Measurements from ENCODE around the gene SLC9A3. TPM values are rescaled to one million over a fixed set of nuclear protein-coding genes. Genes with fewer than 3 reads are reported as not detected.
"Not testable (repeated sequence)": the region's sequence is repeated elsewhere in the genome, so short reads cannot be mapped to it uniquely, and the experiment has no call there.

The SLC9A3 gene
- total RNA-seq, 3 donors from 2014 or later (not counting 1 experiment from before 2014, with no cell fraction given), result 0.61 to 1.1 (median 0.73) TPM

- H3K4me1 Mint-ChIP-seq, result no peaks in the 10 kb centered on the region
- DNase-seq, result no peak
- H3K36me3 Mint-ChIP-seq, result no peaks in the 10 kb centered on the region
Measured at GRCh38 chr5:558871-559503, 34.7 kb upstream of the SLC9A3 start.

GRCh38 chr5:558326-558725, 34.1 kb upstream of the SLC9A3 start:
- no peaks in the 10 kb centered on the region for H3K27me3 ChIP-seq (ENCODE audit: control insufficient read depth, insufficient read depth, low read length)
- H3K36me3 Mint-ChIP-seq, result no peaks in the 10 kb centered on the region
- intact Hi-C loops (cut with micrococcal nuclease), result no loop called here
- DNase-seq, result peak in 1 of 2 donors; percentile 12
- H3K36me3 ChIP-seq (ENCODE audit: control insufficient read depth, insufficient read depth, low read length), result no peaks in the 10 kb centered on the region
- no peak for TF ChIP-seq CTCF (IDR thresholded peaks at IDR 0.05)
- H3K27ac ChIP-seq (ENCODE audit: low read length), result no peak overlapping the region
- no peak for ATAC-seq
- H3K4me1 Mint-ChIP-seq, result no peaks in the 10 kb centered on the region
- no peak overlapping the region for H3K4me3 Mint-ChIP-seq
- 90% methylated on average over 10 of the region's 10 CpGs for WGBS (ENCODE audit: insufficient coverage)
- H3K27ac Mint-ChIP-seq, result no peak overlapping the region
- no peaks in the 10 kb centered on the region for H3K9me3 Mint-ChIP-seq
- H3K4me3 ChIP-seq (ENCODE audit: low read length), result no peak overlapping the region
- no peaks in the 10 kb centered on the region for H3K4me1 ChIP-seq (ENCODE audit: control insufficient read depth, insufficient read depth, low read length)
- peaks cover 8% of the 10 kb centered on the region in 2 donors for H3K27me3 Mint-ChIP-seq (ENCODE audit: low read depth in 2 of 2)
- no peaks in the 10 kb centered on the region for H3K9me3 ChIP-seq (ENCODE audit: control insufficient read depth, insufficient read depth, low read length)

More at GRCh38 chr5:558871-559503, 34.7 kb upstream of the SLC9A3 start:
- H3K9me3 Mint-ChIP-seq, result no peaks in the 10 kb centered on the region
- ATAC-seq, result no peak
- H3K27ac Mint-ChIP-seq, result no peak overlapping the region
- peaks cover 8% of the 10 kb centered on the region in 2 donors for H3K27me3 Mint-ChIP-seq (ENCODE audit: low read depth in 2 of 2)
- H3K9me3 ChIP-seq (ENCODE audit: control insufficient read depth, insufficient read depth, low read length), result no peaks in the 10 kb centered on the region
- H3K4me3 ChIP-seq (ENCODE audit: low read length), result no peak overlapping the region
- no peak overlapping the region for H3K4me3 Mint-ChIP-seq
- no peaks in the 10 kb centered on the region for H3K27me3 ChIP-seq (ENCODE audit: control insufficient read depth, insufficient read depth, low read length)
- no peak overlapping the region for H3K27ac ChIP-seq (ENCODE audit: low read length)
- no peaks in the 10 kb centered on the region for H3K4me1 ChIP-seq (ENCODE audit: control insufficient read depth, insufficient read depth, low read length)
- no peak for TF ChIP-seq CTCF (IDR thresholded peaks at IDR 0.05)
- intact Hi-C loops (cut with micrococcal nuclease), result no loop called here
- H3K36me3 ChIP-seq (ENCODE audit: control insufficient read depth, insufficient read depth, low read length), result no peaks in the 10 kb centered on the region
- WGBS (ENCODE audit: insufficient coverage), result 81% methylated on average over 32 of the region's 32 CpGs

DNA sequence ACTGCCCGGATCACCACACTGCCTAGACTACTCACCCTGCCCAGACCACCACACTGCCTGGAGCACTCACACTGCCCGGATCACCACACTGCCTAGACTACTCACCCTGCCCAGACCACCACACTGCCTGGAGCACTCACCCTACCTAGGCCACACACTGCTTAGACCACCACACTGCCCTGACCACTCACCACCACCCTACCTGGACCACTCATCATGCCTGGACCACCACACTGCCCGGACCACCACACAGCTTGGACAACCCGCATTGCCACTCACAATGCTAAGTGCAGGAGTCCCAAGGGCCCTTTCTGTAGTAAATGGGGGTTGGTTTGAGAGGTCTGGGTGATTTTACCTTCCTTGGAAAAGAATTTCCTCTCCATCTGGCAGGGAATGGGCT, 33.7 kb upstream of the SLC9A3 start:
- H3K4me3 ChIP-seq (ENCODE audit: low read length); H3K27ac ChIP-seq (ENCODE audit: low read length); H3K27me3 Mint-ChIP-seq (ENCODE audit: low read depth in 2 of 2); H3K4me3 Mint-ChIP-seq; H3K36me3 Mint-ChIP-seq; H3K36me3 ChIP-seq (ENCODE audit: control insufficient read depth, insufficient read depth, low read length); H3K9me3 Mint-ChIP-seq; H3K27me3 ChIP-seq (ENCODE audit: control insufficient read depth, insufficient read depth, low read length); DNase-seq; H3K4me1 Mint-ChIP-seq; H3K27ac Mint-ChIP-seq; H3K9me3 ChIP-seq (ENCODE audit: control insufficient read depth, insufficient read depth, low read length); H3K4me1 ChIP-seq (ENCODE audit: control insufficient read depth, insufficient read depth, low read length); intact Hi-C loops (cut with micrococcal nuclease): not testable (repeated sequence)
- WGBS (ENCODE audit: insufficient coverage), result 98% methylated on average over 3 of the region's 4 CpGs
- ATAC-seq, result peak in 1 of 3 donors; percentile 41

DNA sequence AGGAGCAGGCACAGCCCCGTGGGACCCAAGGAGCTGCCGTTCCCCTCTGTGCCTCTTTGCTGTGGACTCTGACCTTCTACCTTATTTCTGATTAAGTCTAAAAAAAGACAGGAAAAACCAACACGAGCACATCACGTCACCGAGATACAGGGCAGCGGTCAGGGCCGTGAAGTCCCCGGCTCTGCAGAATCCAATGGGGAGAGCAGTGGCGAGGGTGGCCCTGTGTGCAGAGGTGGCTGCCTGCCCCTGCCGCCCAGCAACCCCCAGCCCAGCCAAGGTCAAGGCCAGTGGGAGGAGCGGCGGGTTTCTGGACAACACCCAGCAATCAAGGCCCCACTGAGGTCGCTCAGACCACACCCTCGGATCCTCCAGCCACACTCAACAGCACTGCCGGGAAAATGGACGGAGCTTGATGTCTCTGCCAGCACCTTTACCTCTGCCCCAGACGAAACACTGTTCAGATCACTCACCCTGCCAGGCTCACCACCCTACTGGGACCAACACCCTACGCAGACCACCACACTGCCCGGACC, 32.7 kb upstream of the SLC9A3 start:
- Mint-ChIP-seq H3K4me3 (no peak overlapping the region), H3K27me3 (ENCODE audit: low read depth in 2 of 2) (peaks cover 8% of the 10 kb centered on the region in 2 donors), H3K27ac (no peak overlapping the region), H3K36me3 (no peaks in the 10 kb centered on the region), H3K9me3 (no peaks in the 10 kb centered on the region), H3K4me1 (no peaks in the 10 kb centered on the region)
- ATAC-seq (no peak), DNase-seq (no peak)
- H3K9me3 ChIP-seq (ENCODE audit: control insufficient read depth, insufficient read depth, low read length), result no peaks in the 10 kb centered on the region
- no peaks in the 10 kb centered on the region for H3K27me3 ChIP-seq (ENCODE audit: control insufficient read depth, insufficient read depth, low read length)
- no peaks in the 10 kb centered on the region for H3K36me3 ChIP-seq (ENCODE audit: control insufficient read depth, insufficient read depth, low read length)
- WGBS (ENCODE audit: insufficient coverage), result 87% methylated on average over 19 of the region's 19 CpGs
- intact Hi-C loops (cut with micrococcal nuclease), result no loop called here
- no peak for TF ChIP-seq CTCF (IDR thresholded peaks at IDR 0.05)
- no peak overlapping the region for H3K27ac ChIP-seq (ENCODE audit: low read length)
- H3K4me3 ChIP-seq (ENCODE audit: low read length), result no peak overlapping the region
- H3K4me1 ChIP-seq (ENCODE audit: control insufficient read depth, insufficient read depth, low read length), result no peaks in the 10 kb centered on the region
